HL-60 (cell line): ENCODE data around the gene HTR4.

ENCODE experiments used
- CTCF ChIP-seq: IDR thresholded peaks from one replicate; pipeline ENCODE4 v1.5.1; 2011; ENCODE audit warnings: low read length, control low read depth, inconsistent platforms; ENCODE audit not compliant: insufficient read depth
- GABPA ChIP-seq: IDR thresholded peaks from 2 replicates; pipeline ENCODE4 v1.6.1; 2012; ENCODE audit warnings: low read depth
- POLR2AphosphoS5 ChIP-seq: IDR thresholded peaks from 2 replicates; pipeline ENCODE4 v1.6.1; 2012; ENCODE audit warnings: low read depth

GRCh38 chr5:148540647-148541046, 113.7 kb downstream of the HTR4 start:
- TF ChIP-seq GABPA, result no peak
- TF ChIP-seq CTCF, result no peak
- TF ChIP-seq POLR2AphosphoS5, result no peak
